Stimulated activated naive CD8-positive, alpha-beta T cell treated with anti-CD3 and anti-CD28 coated beads, Interleukin-15, amount 100 ng/mL, for 72 hours (primary cell): ENCODE data around the gene CMA1.
"Not testable (repeated sequence)": the region's sequence is repeated elsewhere in the genome, so short reads cannot be mapped to it uniquely, and the experiment has no call there.

Experiments
- ATAC-seq: fragments of 150-1000 bp; cut with Tn5 transposase; 2 replicates; pipeline ENCODE4 v1.10.0; 2021; ENCODE audit warnings: mild to moderate bottlenecking, moderate library complexity
- DNase-seq, 2 donors: peaks; one replicate each; pipeline ENCODE4 v3.0.0; 2021 to 2022
- H3K27ac Mint-ChIP-seq, 2 donors: one replicate each; pipeline ENCODE4 v1.8.0; 2022; ENCODE audit warnings: mild to moderate bottlenecking in 2 of 2, mixed read lengths in 2 of 2, moderate library complexity in 2 of 2
- H3K27me3 Mint-ChIP-seq: one replicate; pipeline ENCODE4 v1.8.0; 2022; ENCODE audit warnings: mixed read lengths
- H3K4me1 Mint-ChIP-seq: one replicate; pipeline ENCODE4 v1.8.0; 2022; ENCODE audit warnings: mild to moderate bottlenecking, mixed read lengths
- H3K4me3 Mint-ChIP-seq, 2 donors: one replicate each; pipeline ENCODE4 v1.8.0; 2022; ENCODE audit warnings: mild to moderate bottlenecking in 2 of 2, mixed read lengths in 2 of 2, moderate library complexity in 1 of 2
- H3K9me3 Mint-ChIP-seq, 2 donors: one replicate each; pipeline ENCODE4 v1.8.0; 2022; ENCODE audit warnings: mixed read lengths in 2 of 2

Gene CMA1

GRCh38 chr14:24482699-24483303 lies 25.3 kb downstream of the CMA1 start:
- not testable (repeated sequence) for DNase-seq, H3K27me3 Mint-ChIP-seq, H3K4me3 Mint-ChIP-seq, H3K9me3 Mint-ChIP-seq, ATAC-seq, H3K27ac Mint-ChIP-seq
- peaks cover 31% of the 10 kb centered on the region for H3K4me1 Mint-ChIP-seq

DNA sequence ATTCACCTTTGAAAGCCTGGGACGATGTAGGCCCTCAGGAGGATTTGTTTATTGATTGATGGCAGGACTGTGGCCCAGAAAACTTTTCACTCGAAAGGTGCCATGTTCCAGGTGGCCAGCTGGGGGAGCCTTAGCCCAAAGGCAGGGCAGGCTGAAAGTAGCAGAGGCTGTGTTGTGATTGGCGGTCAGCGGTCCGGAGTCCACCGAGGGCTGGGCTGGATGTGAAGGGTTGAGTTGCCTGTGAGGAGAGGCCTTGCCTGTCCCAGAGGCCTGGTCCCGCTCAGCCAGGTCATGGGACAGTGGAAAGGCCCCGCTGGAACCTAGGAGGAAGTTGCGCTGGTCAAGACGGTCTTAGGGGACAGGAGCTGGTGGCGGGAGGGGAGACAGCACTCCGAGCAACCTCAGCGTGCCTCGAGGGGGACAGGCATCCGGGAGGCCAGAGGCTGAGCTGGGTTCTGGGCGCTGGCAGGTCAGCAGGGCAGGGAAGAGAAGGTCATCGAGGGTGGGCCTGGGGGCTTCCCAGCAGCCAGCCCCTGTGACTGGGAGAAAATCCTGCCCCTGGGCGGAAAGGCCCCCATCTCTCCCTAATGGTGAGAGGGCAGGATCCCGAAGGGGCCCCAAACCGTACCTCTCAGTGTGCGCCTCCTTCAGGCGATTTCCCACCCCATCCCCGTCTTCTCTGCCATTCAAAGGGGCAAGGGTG lies 26.3 kb downstream of the CMA1 start:
- Mint-ChIP-seq H3K9me3 (peaks cover 0 to 8% of the 10 kb centered on the region in 2 donors), H3K4me1 (peaks cover 31% of the 10 kb centered on the region), H3K27me3 (no peaks in the 10 kb centered on the region), H3K4me3 (peak overlapping the region; percentile 69 to 73), H3K27ac (peak overlapping the region; percentile 60 to 91)
- DNase-seq, result peak; percentile 58 to 63
- ATAC-seq, result peak; percentile 83

DNA sequence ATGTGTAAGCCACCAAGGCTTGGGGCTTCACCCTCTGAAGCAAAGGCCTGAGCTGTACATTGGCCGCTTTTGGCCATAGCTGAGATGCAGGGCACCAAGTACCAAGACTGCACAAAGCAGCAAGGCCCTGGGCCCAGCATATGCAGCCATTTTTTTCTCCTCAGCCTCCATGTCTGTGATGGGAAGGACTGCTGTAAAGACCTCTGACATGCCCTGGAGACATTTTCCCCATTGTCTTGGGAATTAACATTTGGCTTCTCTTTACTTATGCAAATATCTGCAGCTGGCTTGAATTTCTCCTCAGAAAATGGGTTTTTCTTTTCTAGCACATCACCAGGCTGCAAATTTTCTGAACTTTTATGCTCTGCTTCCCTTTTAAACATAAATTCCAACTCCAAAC lies 28.1 kb downstream of the CMA1 start:
- not testable (repeated sequence) for H3K4me3 Mint-ChIP-seq, H3K27ac Mint-ChIP-seq, H3K9me3 Mint-ChIP-seq, ATAC-seq, DNase-seq, H3K27me3 Mint-ChIP-seq
- peaks cover 31% of the 10 kb centered on the region for H3K4me1 Mint-ChIP-seq

DNA sequence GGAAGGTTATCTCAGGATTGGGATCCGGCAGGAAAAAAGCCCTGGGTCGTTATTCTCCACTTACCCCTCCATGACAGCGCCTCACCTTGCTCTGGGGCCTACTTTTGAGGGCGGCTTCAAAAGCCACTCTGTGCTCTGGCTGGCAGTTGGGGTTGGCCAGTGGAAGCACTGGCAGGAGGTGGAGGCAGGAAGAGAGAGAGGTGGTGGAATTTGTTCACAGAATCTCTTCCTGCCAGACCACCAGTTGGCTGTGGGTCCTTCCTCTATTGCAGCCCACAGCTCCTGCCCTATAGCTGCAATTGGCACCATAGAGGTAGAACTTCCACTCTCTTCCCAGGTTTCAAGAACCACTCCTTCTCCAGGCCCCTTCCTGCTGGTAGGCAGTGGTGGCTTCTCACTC lies 32.8 kb downstream of the CMA1 start:
- no peak overlapping the region for H3K4me3 Mint-ChIP-seq
- no peaks in the 10 kb centered on the region for H3K4me1 Mint-ChIP-seq
- no peak overlapping the region for H3K27ac Mint-ChIP-seq
- no peaks in the 10 kb centered on the region for H3K27me3 Mint-ChIP-seq
- H3K9me3 Mint-ChIP-seq, result peaks cover 5 to 16% of the 10 kb centered on the region in 2 donors
- no peak for DNase-seq
- no peak for ATAC-seq

GRCh38 chr14:24473211-24473610 lies 34.9 kb downstream of the CMA1 start:
- no peaks in the 10 kb centered on the region for H3K4me1 Mint-ChIP-seq
- H3K27me3 Mint-ChIP-seq, result no peaks in the 10 kb centered on the region
- no peak overlapping the region for H3K27ac Mint-ChIP-seq
- peaks cover 5 to 9% of the 10 kb centered on the region in 2 donors for H3K9me3 Mint-ChIP-seq
- ATAC-seq (no peak), DNase-seq (no peak)
- no peak overlapping the region for H3K4me3 Mint-ChIP-seq

DNA sequence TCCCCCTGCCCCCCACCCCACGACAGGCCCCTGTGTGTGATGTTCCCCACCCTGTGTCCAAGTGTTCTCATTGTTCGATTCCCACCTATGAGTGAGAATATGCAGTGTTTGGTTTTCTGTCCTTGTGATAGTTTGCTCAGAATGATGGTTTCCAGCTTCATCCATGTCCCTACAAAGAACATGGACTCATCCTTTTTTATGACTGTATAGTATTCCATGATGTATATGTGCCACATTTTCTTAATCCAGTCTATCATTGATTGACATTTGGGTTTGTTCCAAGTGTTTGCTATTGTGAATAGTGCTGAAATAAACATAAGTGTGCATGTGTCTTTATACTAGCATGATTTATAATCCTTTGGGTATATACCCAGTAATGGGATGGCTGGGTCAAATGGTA lies 37.6 kb downstream of the CMA1 start:
- not testable (repeated sequence) for H3K27ac Mint-ChIP-seq, H3K9me3 Mint-ChIP-seq, H3K4me3 Mint-ChIP-seq, H3K4me1 Mint-ChIP-seq, ATAC-seq, H3K27me3 Mint-ChIP-seq, DNase-seq

DNA sequence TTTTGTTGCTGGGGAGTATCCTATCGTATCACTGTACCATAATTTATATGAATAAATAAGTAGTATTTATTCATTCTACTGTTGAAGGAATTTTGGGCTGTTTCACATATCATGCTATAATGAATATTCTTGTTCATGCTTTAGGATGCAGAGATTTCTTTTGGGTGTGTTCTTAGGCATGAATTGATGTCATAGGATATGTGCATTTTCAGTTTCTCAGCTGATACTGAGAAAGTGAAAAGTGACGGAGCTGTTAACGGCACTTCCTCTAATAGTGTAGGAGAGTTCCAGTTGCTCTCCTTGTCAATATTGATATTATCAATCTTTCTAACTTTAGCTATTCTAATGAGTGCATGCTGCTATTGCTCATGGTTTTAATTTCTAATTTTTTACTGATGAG lies 42.3 kb downstream of the CMA1 start:
- H3K4me3 Mint-ChIP-seq, result no peak overlapping the region
- H3K9me3 Mint-ChIP-seq, result peaks cover 0 to 5% of the 10 kb centered on the region in 2 donors
- no peak overlapping the region for H3K27ac Mint-ChIP-seq
- DNase-seq, result no peak
- no peaks in the 10 kb centered on the region for H3K27me3 Mint-ChIP-seq
- ATAC-seq, result no peak
- H3K4me1 Mint-ChIP-seq, result peaks cover 36% of the 10 kb centered on the region

GRCh38 chr14:24465368-24465767 lies 42.7 kb downstream of the CMA1 start:
- Mint-ChIP-seq H3K27ac (no peak overlapping the region), H3K27me3 (no peaks in the 10 kb centered on the region), H3K9me3 (peaks cover 0 to under 1% of the 10 kb centered on the region in 2 donors), H3K4me1 (peaks cover 36% of the 10 kb centered on the region), H3K4me3 (peak overlapping the region in 1 of 2 donors; percentile 34)
- ATAC-seq, result no peak
- DNase-seq, result no peak

- DNase-seq, result no peak
- peak overlapping the region; percentile 27 to 92 for H3K27ac Mint-ChIP-seq
- H3K9me3 Mint-ChIP-seq, result no peaks in the 10 kb centered on the region
- H3K4me3 Mint-ChIP-seq, result peak overlapping the region in 1 of 2 donors; percentile 52
- no peaks in the 10 kb centered on the region for H3K27me3 Mint-ChIP-seq
- ATAC-seq, result no peak
- peaks cover 36% of the 10 kb centered on the region for H3K4me1 Mint-ChIP-seq
These were observed 43.9 kb downstream of the CMA1 start for GRCh38 chr14:24463884-24464785.

GRCh38 chr14:24463017-24463883 lies 44.8 kb downstream of the CMA1 start:
- Mint-ChIP-seq H3K27me3 (no peaks in the 10 kb centered on the region), H3K27ac (peak overlapping the region; percentile 27 to 92), H3K4me1 (peaks cover 36% of the 10 kb centered on the region), H3K4me3 (no peak overlapping the region), H3K9me3 (no peaks in the 10 kb centered on the region)
- DNase-seq, result no peak
- ATAC-seq, result no peak

- Mint-ChIP-seq H3K27ac (no peak overlapping the region), H3K4me1 (peaks cover 35% of the 10 kb centered on the region), H3K4me3 (no peak overlapping the region), H3K27me3 (no peaks in the 10 kb centered on the region), H3K9me3 (peaks cover 0 to 7% of the 10 kb centered on the region in 2 donors)
- no peak for DNase-seq
- ATAC-seq, result no peak
These were observed 46.7 kb downstream of the CMA1 start for GRCh38 chr14:24461336-24461735.

GRCh38 chr14:24459331-24459730 lies 48.7 kb downstream of the CMA1 start:
- H3K9me3 Mint-ChIP-seq, result peaks cover 0 to 7% of the 10 kb centered on the region in 2 donors
- DNase-seq (no peak), ATAC-seq (no peak)
- H3K27ac Mint-ChIP-seq, result no peak overlapping the region
- no peak overlapping the region for H3K4me3 Mint-ChIP-seq
- H3K4me1 Mint-ChIP-seq, result peaks cover 16% of the 10 kb centered on the region
- H3K27me3 Mint-ChIP-seq, result no peaks in the 10 kb centered on the region

DNA sequence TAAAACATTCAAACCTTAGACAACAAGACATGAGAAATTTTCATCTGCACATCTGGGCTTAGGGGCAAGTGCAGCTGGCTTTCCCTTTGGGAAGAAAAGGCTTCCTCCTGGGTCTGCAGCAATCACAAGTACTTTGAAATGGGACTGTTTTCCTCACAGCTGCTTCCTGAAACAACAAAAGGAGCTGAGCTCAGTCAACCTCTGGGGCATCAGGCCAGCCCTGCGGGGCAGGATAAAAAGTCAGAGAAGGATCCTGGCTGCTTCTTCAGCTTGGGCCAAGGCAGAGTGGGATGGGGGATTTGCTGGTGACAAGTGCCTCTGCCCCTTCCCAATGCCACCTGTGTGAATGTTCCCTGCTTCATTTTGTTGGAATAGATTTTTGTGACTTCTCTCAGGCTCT lies 49.3 kb downstream of the CMA1 start:
- no peak overlapping the region for H3K4me3 Mint-ChIP-seq
- ATAC-seq (no peak), DNase-seq (no peak)
- peaks cover 0 to 12% of the 10 kb centered on the region in 2 donors for H3K9me3 Mint-ChIP-seq
- peaks cover 10% of the 10 kb centered on the region for H3K4me1 Mint-ChIP-seq
- no peaks in the 10 kb centered on the region for H3K27me3 Mint-ChIP-seq
- H3K27ac Mint-ChIP-seq, result no peak overlapping the region

DNA sequence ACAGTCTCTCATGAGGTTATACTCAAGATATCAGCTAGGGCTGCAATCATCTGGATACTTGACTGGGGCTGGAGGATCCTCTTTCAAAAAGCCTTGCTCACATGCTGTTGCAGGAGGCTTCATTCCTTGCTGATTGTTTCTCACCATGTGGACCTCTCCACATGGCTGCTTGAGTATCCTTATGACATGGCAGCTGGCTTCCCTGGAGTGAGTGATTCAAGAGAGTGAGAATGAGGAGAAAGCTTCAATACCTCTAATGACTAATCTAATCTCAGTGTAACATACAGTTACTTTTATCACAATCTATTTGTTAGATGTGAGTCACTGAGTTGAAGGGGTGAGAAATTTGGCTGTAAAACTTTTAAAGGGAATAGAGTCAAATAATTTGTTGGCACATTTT lies 51.1 kb downstream of the CMA1 start:
- Mint-ChIP-seq H3K27ac (no peak overlapping the region), H3K4me3 (no peak overlapping the region), H3K4me1 (no peaks in the 10 kb centered on the region), H3K9me3 (peaks cover 0 to 13% of the 10 kb centered on the region in 2 donors), H3K27me3 (no peaks in the 10 kb centered on the region)
- ATAC-seq (peak; percentile 40), DNase-seq (no peak)
